Bone marrow (tissue), 2 donors: ENCODE measurements around the gene ATP8B1.
A peak's percentile ranks its signal among the peaks of the same experiment; 100 is the strongest.
"Not testable (repeated sequence)": the region's sequence is repeated elsewhere in the genome, so short reads cannot be mapped to it uniquely, and the experiment has no call there.

Experiments used
- DNase-seq, 2 donors: peaks; one replicate each; lab custom pipeline; 2025; lab: John Stamatoyannopoulos, UW

Gene ATP8B1

GRCh38 chr18:57660961-57661360, 142.2 kb downstream of the ATP8B1 start:
- DNase-seq: no peak

- no peak for DNase-seq
These were observed 143.5 kb downstream of the ATP8B1 start for GRCh38 chr18:57659460-57660102.

GRCh38 chr18:57657542-57657941, 145.6 kb downstream of the ATP8B1 start:
- DNase-seq: no peak

- no peak for DNase-seq
These were observed 147.4 kb downstream of the ATP8B1 start for GRCh38 chr18:57655740-57656139.

GRCh38 chr18:57651914-57652313, 151.2 kb downstream of the ATP8B1 start:
- DNase-seq: no peak

GRCh38 chr18:57649556-57650500, 153.3 kb downstream of the ATP8B1 start:
- DNase-seq: peak in 1 of 2 donors; percentile 11

- DNase-seq: no peak
These were observed 154.7 kb downstream of the ATP8B1 start for GRCh38 chr18:57648414-57648813.

GRCh38 chr18:57644540-57644939, 158.6 kb downstream of the ATP8B1 start:
- DNase-seq: no peak

GRCh38 chr18:57643726-57644125, 159.4 kb downstream of the ATP8B1 start:
- not testable (repeated sequence) for DNase-seq

GRCh38 chr18:57642462-57642861, 160.7 kb downstream of the ATP8B1 start:
- DNase-seq: not testable (repeated sequence)

- DNase-seq: no peak
These were observed 162.4 kb downstream of the ATP8B1 start for GRCh38 chr18:57640749-57641148.

GRCh38 chr18:57640236-57640635, 162.9 kb downstream of the ATP8B1 start:
- DNase-seq: no peak

- DNase-seq: no peak
These were observed 167.9 kb downstream of the ATP8B1 start for GRCh38 chr18:57635003-57635822.

GRCh38 chr18:57631697-57632096, 171.4 kb downstream of the ATP8B1 start:
- DNase-seq: no peak

GRCh38 chr18:57630754-57631595, 172.1 kb downstream of the ATP8B1 start:
- DNase-seq: no peak

- DNase-seq: peak; percentile 81 to 86
These were observed 172.9 kb downstream of the ATP8B1 start for GRCh38 chr18:57630002-57630753.

GRCh38 chr18:57629422-57629821, 173.7 kb downstream of the ATP8B1 start:
- DNase-seq: no peak

- DNase-seq: no peak
These were observed 175.6 kb downstream of the ATP8B1 start for GRCh38 chr18:57627488-57627887.

- DNase-seq: no peak
These were observed 178.1 kb downstream of the ATP8B1 start for GRCh38 chr18:57624988-57625387.

- DNase-seq: no peak
These were observed 181.9 kb downstream of the ATP8B1 start for GRCh38 chr18:57621246-57621604.

GRCh38 chr18:57619876-57620275, 183.2 kb downstream of the ATP8B1 start:
- DNase-seq: no peak
